ENCODE measurements around the gene MS4A2.

Gene MS4A2

DNA sequence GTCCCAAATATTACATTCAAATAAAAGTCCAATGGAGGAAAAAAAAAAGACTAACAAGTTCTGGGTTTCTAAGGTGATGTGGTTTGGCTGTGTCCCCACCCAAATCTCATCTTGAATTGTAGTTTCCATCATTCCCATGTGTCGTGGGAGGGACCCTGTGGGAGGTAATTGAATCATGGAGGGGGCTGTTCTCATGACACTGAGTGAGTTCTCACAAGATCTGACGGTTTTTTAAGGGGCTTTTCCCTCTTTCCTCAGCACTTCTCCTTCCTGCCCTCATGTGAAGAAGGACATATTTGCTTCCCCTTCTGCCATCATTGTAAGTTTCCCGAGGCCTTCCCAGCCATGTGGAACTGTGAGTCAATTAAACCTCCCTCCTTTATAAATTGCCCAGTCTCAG is 7.9 kb upstream of the MS4A2 start:
- POLR2A ChIA-PET (ENCODE audit: low non-redundant PET) = no interaction called here
- no peak for DNase-seq (ENCODE audit: low spot score)

DNA sequence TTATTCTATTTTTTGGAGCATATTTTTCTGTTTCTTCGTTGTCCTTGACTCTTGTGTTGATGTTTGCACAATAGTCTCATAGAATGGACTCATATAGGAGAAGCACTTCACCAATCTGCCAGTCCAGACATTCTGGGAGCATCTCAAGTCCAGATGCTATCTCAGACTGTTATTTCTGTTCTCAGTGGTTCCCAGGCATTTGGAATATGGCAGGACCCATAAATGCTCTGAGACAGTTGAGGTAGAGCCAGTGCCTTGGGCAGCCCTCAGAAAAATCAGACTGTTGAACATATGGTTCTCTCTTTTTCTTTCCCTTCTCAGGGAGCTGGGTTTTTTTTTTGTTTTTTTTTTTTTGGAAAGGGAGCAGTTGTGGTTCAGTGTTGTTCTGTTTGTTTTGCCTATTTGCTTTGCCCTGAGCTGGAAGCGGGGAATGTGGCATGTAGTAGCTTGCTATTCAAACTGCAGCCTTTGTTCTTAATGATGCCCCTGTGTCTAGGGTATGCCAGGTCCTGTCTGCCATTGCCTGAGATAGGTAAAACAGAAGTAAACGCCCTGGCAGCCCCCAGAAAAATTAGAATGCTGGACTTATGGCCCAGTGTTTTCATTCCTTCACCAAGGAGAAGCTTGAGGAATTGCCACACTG is 3.7 kb upstream of the MS4A2 start:
- H3K27ac ChIP-seq = no peak overlapping the region
- CTCF ChIA-PET = no interaction called here
- TF ChIP-seq, protein P1, sequence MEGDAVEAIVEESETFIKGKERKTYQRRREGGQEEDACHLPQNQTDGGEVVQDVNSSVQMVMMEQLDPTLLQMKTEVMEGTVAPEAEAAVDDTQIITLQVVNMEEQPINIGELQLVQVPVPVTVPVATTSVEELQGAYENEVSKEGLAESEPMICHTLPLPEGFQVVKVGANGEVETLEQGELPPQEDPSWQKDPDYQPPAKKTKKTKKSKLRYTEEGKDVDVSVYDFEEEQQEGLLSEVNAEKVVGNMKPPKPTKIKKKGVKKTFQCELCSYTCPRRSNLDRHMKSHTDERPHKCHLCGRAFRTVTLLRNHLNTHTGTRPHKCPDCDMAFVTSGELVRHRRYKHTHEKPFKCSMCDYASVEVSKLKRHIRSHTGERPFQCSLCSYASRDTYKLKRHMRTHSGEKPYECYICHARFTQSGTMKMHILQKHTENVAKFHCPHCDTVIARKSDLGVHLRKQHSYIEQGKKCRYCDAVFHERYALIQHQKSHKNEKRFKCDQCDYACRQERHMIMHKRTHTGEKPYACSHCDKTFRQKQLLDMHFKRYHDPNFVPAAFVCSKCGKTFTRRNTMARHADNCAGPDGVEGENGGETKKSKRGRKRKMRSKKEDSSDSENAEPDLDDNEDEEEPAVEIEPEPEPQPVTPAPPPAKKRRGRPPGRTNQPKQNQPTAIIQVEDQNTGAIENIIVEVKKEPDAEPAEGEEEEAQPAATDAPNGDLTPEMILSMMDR (conservative IDR thresholded peaks at IDR 0.05; ENCODE audit: low read depth) = no peak
- POLR2A ChIA-PET (ENCODE audit: low non-redundant PET) = no interaction called here
- peak; percentile 19 for DNase-seq (ENCODE audit: low spot score)

More for the DNA sequence above, 7.9 kb upstream of the MS4A2 start:
- H3K27ac ChIP-seq = no peak overlapping the region
- CTCF ChIA-PET = no interaction called here
- TF ChIP-seq, protein P1 (conservative IDR thresholded peaks at IDR 0.05; ENCODE audit: low read depth) = no peak

DNA sequence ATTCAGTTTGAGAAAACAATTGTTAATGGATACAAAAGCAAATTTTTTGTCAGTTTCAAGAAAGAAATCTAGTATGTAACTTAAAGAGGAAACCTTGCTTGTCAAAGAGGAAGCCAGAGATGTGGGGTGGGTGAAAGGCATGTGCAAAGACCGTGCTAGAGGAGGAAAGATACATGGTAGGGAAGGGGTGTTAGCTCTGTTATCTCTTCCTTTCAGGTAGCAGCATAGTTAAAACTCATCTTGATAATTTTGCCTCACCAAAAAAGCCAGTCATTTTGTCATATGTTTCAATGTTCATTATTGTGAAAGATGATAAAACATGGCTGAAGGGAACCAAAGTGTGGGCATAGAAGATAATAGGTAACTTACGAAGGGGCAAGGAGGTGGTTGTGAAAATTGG is 2.6 kb upstream of the MS4A2 start:
- TF ChIP-seq, protein P1 (conservative IDR thresholded peaks at IDR 0.05; ENCODE audit: low read depth) = no peak
- ChIA-PET CTCF (no interaction called here), POLR2A (ENCODE audit: low non-redundant PET) (interaction anchor here (0.6 kb wide), 1 partner anchor 17 kb away, joined by 7 read pairs; no protein-coding TSS in a partner anchor)
- no peak for DNase-seq (ENCODE audit: low spot score)
- H3K27ac ChIP-seq = no peak overlapping the region

DNA sequence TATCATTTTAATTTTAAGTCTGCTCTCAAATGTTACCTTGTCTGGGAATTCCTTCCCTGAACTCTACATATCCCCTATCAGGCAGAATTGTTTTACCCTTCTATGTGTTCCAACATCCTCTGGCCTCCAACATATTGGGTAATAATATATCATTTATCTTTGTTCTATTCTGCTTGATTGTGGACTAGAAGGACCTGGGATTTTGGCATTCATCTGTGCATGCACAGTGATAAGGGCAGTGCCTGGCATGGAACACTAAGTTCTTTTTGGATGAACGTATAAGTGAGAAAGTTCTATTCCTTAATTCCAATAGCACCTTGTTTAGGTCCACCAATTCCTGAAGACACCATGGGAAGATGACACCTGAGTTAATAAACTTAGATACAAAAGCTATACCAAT is 1.2 kb upstream of the MS4A2 start:
- POLR2A ChIA-PET (ENCODE audit: low non-redundant PET) = no interaction called here

DNA sequence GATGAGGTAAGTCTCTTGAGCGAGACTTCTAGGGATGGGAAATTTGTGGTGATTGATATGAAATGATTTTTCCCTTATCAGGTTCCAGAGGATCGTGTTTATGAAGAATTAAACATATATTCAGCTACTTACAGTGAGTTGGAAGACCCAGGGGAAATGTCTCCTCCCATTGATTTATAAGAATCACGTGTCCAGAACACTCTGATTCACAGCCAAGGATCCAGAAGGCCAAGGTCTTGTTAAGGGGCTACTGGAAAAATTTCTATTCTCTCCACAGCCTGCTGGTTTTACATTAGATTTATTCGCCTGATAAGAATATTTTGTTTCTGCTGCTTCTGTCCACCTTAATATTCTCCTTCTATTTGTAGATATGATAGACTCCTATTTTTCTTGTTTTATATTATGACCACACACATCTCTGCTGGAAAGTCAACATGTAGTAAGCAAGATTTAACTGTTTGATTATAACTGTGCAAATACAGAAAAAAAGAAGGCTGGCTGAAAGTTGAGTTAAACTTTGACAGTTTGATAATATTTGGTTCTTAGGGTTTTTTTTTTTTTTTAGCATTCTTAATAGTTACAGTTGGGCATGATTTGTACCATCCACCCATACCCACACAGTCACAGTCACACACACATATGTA is 7.1 kb downstream of the MS4A2 start:
- POLR2A ChIA-PET (ENCODE audit: low non-redundant PET) = no interaction called here
- DNase-seq (ENCODE audit: low spot score) = no peak
- no peak overlapping the region for H3K27ac ChIP-seq
- CTCF ChIA-PET = no interaction called here
- TF ChIP-seq, protein P1 (conservative IDR thresholded peaks at IDR 0.05; ENCODE audit: low read depth) = no peak

More for the DNA sequence above, 1.2 kb upstream of the MS4A2 start:
- TF ChIP-seq, protein P1 (conservative IDR thresholded peaks at IDR 0.05; ENCODE audit: low read depth) = no peak
- no peak overlapping the region for H3K27ac ChIP-seq
- CTCF ChIA-PET = no interaction called here
- no peak for DNase-seq (ENCODE audit: low spot score)

DNA sequence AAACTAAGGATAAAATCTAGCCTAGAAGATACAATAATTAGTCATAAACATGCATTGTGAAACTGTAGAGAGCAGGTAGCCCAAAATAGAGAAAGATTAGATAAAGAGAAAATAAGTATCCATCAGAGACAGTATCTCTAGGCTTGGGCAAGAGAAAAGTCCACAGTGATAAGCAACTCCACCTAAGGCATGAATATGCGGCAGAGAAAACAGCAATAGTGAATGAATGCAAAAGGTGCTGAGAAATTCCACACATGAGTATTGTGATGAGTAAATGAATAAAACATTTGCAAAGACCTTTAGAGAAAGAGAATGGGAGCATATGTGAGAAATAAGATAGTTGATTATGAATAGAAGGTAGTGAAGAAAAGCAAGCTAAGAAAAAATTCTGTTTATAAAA is 8.7 kb downstream of the MS4A2 start:
- no peak for DNase-seq (ENCODE audit: low spot score)
- ChIA-PET POLR2A (ENCODE audit: low non-redundant PET) (no interaction called here), CTCF (interaction anchor here (0.6 kb wide), 1 partner anchor 102 kb away, joined by 8 read pairs; no protein-coding TSS in a partner anchor)
- H3K27ac ChIP-seq = no peak overlapping the region
- TF ChIP-seq, protein P1 (conservative IDR thresholded peaks at IDR 0.05; ENCODE audit: low read depth) = no peak
